ENCODE measurements around the gene AUTS2. TPM values are rescaled to one million over a fixed set of nuclear protein-coding genes. Genes with fewer than 3 reads are reported as not detected.

AUTS2 gene
- total and polyA plus RNA-seq, 10 of the 15 experiments (the other 5 are each of a cell fraction or from before 2014, with no cell fraction given) = 6.4 to 55.6 (median 21.6) TPM

DNA sequence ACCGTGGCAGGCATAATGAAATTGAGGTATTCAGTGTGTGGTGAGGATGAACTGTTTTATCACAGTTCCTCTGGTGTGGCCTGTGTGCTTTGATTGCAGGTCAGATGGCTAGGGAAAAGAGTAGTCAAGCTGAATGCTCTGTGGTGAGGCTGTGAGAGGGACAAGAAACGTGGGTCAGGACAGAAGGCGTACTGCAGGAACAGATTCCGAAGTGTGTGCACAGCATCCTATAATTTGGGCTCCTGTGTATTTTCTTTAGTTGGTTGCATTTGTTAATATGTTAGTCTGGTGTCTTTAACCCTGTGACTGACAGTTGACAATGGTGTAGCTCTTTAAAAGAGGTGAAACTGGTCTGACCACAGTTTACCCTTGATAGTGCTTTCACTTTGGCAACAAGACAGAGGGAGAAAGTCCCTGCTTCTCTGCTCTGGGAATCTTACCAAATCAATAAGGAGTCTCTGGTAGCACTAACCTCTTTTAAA is 76.5 kb downstream of the AUTS2 start (continued):
- TF ChIP-seq, protein P1, sequence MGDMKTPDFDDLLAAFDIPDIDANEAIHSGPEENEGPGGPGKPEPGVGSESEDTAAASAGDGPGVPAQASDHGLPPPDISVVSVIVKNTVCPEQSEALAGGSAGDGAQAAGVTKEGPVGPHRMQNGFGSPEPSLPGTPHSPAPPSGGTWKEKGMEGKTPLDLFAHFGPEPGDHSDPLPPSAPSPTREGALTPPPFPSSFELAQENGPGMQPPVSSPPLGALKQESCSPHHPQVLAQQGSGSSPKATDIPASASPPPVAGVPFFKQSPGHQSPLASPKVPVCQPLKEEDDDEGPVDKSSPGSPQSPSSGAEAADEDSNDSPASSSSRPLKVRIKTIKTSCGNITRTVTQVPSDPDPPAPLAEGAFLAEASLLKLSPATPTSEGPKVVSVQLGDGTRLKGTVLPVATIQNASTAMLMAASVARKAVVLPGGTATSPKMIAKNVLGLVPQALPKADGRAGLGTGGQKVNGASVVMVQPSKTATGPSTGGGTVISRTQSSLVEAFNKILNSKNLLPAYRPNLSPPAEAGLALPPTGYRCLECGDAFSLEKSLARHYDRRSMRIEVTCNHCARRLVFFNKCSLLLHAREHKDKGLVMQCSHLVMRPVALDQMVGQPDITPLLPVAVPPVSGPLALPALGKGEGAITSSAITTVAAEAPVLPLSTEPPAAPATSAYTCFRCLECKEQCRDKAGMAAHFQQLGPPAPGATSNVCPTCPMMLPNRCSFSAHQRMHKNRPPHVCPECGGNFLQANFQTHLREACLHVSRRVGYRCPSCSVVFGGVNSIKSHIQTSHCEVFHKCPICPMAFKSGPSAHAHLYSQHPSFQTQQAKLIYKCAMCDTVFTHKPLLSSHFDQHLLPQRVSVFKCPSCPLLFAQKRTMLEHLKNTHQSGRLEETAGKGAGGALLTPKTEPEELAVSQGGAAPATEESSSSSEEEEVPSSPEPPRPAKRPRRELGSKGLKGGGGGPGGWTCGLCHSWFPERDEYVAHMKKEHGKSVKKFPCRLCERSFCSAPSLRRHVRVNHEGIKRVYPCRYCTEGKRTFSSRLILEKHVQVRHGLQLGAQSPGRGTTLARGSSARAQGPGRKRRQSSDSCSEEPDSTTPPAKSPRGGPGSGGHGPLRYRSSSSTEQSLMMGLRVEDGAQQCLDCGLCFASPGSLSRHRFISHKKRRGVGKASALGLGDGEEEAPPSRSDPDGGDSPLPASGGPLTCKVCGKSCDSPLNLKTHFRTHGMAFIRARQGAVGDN (IDR thresholded peaks at IDR 0.05) = 0 out of 2 replicates have a peak, but pooled peaks have one; percentile 13
- TF ChIP-seq POLR2A (IDR thresholded peaks at IDR 0.05; ENCODE audit: low read depth, low read length) (no peak), BHLHE40 (IDR thresholded peaks at IDR 0.05; ENCODE audit: borderline replicate concordance in 1 of 2, low read depth in 2 of 2, low read length in 1 of 2) (no peak), ATF7 (IDR thresholded peaks at IDR 0.05; ENCODE audit: low read depth) (peak; percentile 53), MTA3 (IDR thresholded peaks at IDR 0.05; ENCODE audit: borderline replicate concordance, low read length) (no peak), POLR2AphosphoS2 (IDR thresholded peaks at IDR 0.05; ENCODE audit: low read depth, low read length) (no peak), SIN3A (IDR thresholded peaks at IDR 0.05; ENCODE audit: low read depth, low read length) (no peak), SUPT20H (IDR thresholded peaks at IDR 0.05; ENCODE audit: borderline replicate concordance, control insufficient read depth, low read depth, low read length) (no peak), JUNB (IDR thresholded peaks at IDR 0.05) (0 out of 2 replicates have a peak, but pooled peaks have one; percentile 3), KAT2A (conservative IDR thresholded peaks at IDR 0.05; ENCODE audit: control insufficient read depth, low read depth, low read length) (no peak), LARP7 (IDR thresholded peaks at IDR 0.05) (no peak), SMAD1 (IDR thresholded peaks at IDR 0.05; ENCODE audit: low read depth, partially characterized antibody) (no peak), RAD21 (IDR thresholded peaks at IDR 0.05; ENCODE audit: insufficient read depth, low read depth, low read length) (no peak), SREBF1 (IDR thresholded peaks at IDR 0.05; ENCODE audit: low read length) (no peak), BMI1 (IDR thresholded peaks at IDR 0.05; ENCODE audit: borderline replicate concordance) (no peak), CBFB (IDR thresholded peaks at IDR 0.05; ENCODE audit: low read depth) (peak; percentile 51; the same call in 1 of the 2 replicates), ESRRA (IDR thresholded peaks at IDR 0.05; ENCODE audit: low read length) (no peak), ZNF217 (IDR thresholded peaks at IDR 0.05) (peak; percentile 15; the same call in 1 of the 2 replicates)
- TF ChIP-seq, protein P2, sequence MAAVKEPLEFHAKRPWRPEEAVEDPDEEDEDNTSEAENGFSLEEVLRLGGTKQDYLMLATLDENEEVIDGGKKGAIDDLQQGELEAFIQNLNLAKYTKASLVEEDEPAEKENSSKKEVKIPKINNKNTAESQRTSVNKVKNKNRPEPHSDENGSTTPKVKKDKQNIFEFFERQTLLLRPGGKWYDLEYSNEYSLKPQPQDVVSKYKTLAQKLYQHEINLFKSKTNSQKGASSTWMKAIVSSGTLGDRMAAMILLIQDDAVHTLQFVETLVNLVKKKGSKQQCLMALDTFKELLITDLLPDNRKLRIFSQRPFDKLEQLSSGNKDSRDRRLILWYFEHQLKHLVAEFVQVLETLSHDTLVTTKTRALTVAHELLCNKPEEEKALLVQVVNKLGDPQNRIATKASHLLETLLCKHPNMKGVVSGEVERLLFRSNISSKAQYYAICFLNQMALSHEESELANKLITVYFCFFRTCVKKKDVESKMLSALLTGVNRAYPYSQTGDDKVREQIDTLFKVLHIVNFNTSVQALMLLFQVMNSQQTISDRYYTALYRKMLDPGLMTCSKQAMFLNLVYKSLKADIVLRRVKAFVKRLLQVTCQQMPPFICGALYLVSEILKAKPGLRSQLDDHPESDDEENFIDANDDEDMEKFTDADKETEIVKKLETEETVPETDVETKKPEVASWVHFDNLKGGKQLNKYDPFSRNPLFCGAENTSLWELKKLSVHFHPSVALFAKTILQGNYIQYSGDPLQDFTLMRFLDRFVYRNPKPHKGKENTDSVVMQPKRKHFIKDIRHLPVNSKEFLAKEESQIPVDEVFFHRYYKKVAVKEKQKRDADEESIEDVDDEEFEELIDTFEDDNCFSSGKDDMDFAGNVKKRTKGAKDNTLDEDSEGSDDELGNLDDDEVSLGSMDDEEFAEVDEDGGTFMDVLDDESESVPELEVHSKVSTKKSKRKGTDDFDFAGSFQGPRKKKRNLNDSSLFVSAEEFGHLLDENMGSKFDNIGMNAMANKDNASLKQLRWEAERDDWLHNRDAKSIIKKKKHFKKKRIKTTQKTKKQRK (IDR thresholded peaks at IDR 0.05; ENCODE audit: low read depth, low read length) = no peak

Data from GM12878 (cell line).